Medulla oblongata (tissue), 1 donor: Measurements from ENCODE around the gene PCDHGA1.

Source experiments
- DNase-seq: peaks from one replicate; pipeline ENCODE4 v3.0.0-alpha.2; 2015; ENCODE audit errors: extremely low spot score

Gene PCDHGA1

GRCh38 chr5:141512911-141513626, 182.8 kb downstream of the PCDHGA1 start:
- DNase-seq: no peak

GRCh38 chr5:141513627-141514329, 183.5 kb downstream of the PCDHGA1 start:
- peak; percentile 88 for DNase-seq

- DNase-seq: no peak
Measured at GRCh38 chr5:141514330-141515133, 184.2 kb downstream of the PCDHGA1 start.

GRCh38 chr5:141515141-141515540, 184.8 kb downstream of the PCDHGA1 start:
- no peak for DNase-seq

- no peak for DNase-seq
Measured at GRCh38 chr5:141515946-141516671, 185.8 kb downstream of the PCDHGA1 start.

- DNase-seq: no peak
Measured at GRCh38 chr5:141516672-141517025, 186.3 kb downstream of the PCDHGA1 start.

- no peak for DNase-seq
Measured at GRCh38 chr5:141517312-141517711, 187.0 kb downstream of the PCDHGA1 start.

- DNase-seq: no peak
Measured at GRCh38 chr5:141517880-141518617, 187.7 kb downstream of the PCDHGA1 start.

- no peak for DNase-seq
Measured at GRCh38 chr5:141518618-141519015, 188.3 kb downstream of the PCDHGA1 start.

GRCh38 chr5:141519605-141520565, 189.6 kb downstream of the PCDHGA1 start:
- no peak for DNase-seq

GRCh38 chr5:141521244-141521781, 191.0 kb downstream of the PCDHGA1 start:
- DNase-seq: peak; percentile 92

- DNase-seq: no peak
Measured at GRCh38 chr5:141522301-141522700, 192.0 kb downstream of the PCDHGA1 start.

- no peak for DNase-seq
Measured at GRCh38 chr5:141523991-141524390, 193.7 kb downstream of the PCDHGA1 start.

- peak; percentile 94 for DNase-seq
Measured at GRCh38 chr5:141524604-141525597, 194.6 kb downstream of the PCDHGA1 start.

- no peak for DNase-seq
Measured at GRCh38 chr5:141525653-141526052, 195.3 kb downstream of the PCDHGA1 start.

GRCh38 chr5:141527426-141527825, 197.1 kb downstream of the PCDHGA1 start:
- no peak for DNase-seq

- no peak for DNase-seq
Measured at GRCh38 chr5:141528291-141528984, 198.1 kb downstream of the PCDHGA1 start.

GRCh38 chr5:141529002-141529401, 198.7 kb downstream of the PCDHGA1 start:
- no peak for DNase-seq
